HepG2 (cell line): ENCODE data around the gene ACOT2. TPM values are rescaled to one million over a fixed set of nuclear protein-coding genes. Genes with fewer than 3 reads are reported as not detected.
A peak's percentile ranks its signal among the peaks of the same experiment; 100 is the strongest.

Experiments used
- AGO2 ChIP-seq: fragments of 200-400 bp; formaldehyde crosslinking; optimal IDR thresholded peaks from 2 replicates; pipeline ENCODE3; 2017; ENCODE audit warnings: mild to moderate bottlenecking, low read depth, low read length, moderate library complexity
- AKAP8 ChIP-seq: sonication (generic); formaldehyde crosslinking; IDR thresholded peaks from 2 replicates; pipeline ENCODE4 v1.5.1; 2020; ENCODE audit warnings: mild to moderate bottlenecking, missing genetic modification reagents
- ARNT2 ChIP-seq: sonication (generic); formaldehyde crosslinking; IDR thresholded peaks from 2 replicates; pipeline ENCODE4 v1.8.0; 2022; ENCODE audit warnings: mild to moderate bottlenecking, low read depth, missing genetic modification reagents, moderate library complexity
- CEBPB ChIP-seq: IDR thresholded peaks from 2 replicates; pipeline ENCODE4 v1.6.1; 2011; ENCODE audit warnings: low read depth, low read length, improper control_type of control experiment, borderline replicate concordance
- DMAP1 ChIP-seq: IDR thresholded peaks from 2 replicates; pipeline ENCODE4 v1.6.1; 2016
- ESRRA ChIP-seq: sonication (generic); formaldehyde crosslinking; IDR thresholded peaks from 2 replicates; pipeline ENCODE4 v1.5.1; 2020; ENCODE audit warnings: mild to moderate bottlenecking, low read depth, missing genetic modification reagents
- GFI1 ChIP-seq: sonication (generic); formaldehyde crosslinking; IDR thresholded peaks from 2 replicates; pipeline ENCODE4 v1.5.0; 2020; ENCODE audit warnings: missing genetic modification reagents, mild to moderate bottlenecking, borderline replicate concordance
- MBD4 ChIP-seq: IDR thresholded peaks from 2 replicates; pipeline ENCODE4 v1.6.1; 2012; ENCODE audit warnings: low read length, inconsistent platforms, borderline replicate concordance
- MIER2 ChIP-seq: IDR thresholded peaks from 2 replicates; pipeline ENCODE4 v1.6.1; 2016; ENCODE audit warnings: missing biosample characterization, missing genetic modification reagents
- MTF1 ChIP-seq: sonication (generic); formaldehyde crosslinking; IDR thresholded peaks from 2 replicates; pipeline ENCODE4 v1.5.0; 2020; ENCODE audit warnings: missing genetic modification reagents
- NFATC3 ChIP-seq: sonication (generic); formaldehyde crosslinking; IDR thresholded peaks from 2 replicates; pipeline ENCODE4 v1.5.1; 2020; ENCODE audit warnings: mild to moderate bottlenecking, missing genetic modification reagents
- POLR2G ChIP-seq: fragments of 200-400 bp; formaldehyde crosslinking; IDR thresholded peaks from 2 replicates; pipeline ENCODE4 v1.6.1; 2018; ENCODE audit warnings: mild to moderate bottlenecking, low read depth, low read length, moderate library complexity
- SP2 ChIP-seq: sonication (generic); formaldehyde crosslinking; IDR thresholded peaks from 2 replicates; pipeline ENCODE4 v1.5.1; 2020; ENCODE audit warnings: mild to moderate bottlenecking, missing genetic modification reagents
- YY1 ChIP-seq: IDR thresholded peaks from 2 replicates; pipeline ENCODE4 v1.6.1; 2011; ENCODE audit warnings: low read length, low read depth, moderate library complexity, mild to moderate bottlenecking; ENCODE audit not compliant: insufficient read depth, insufficient replicate concordance
- ZFP90 ChIP-seq: sonication (generic); formaldehyde crosslinking; IDR thresholded peaks from 2 replicates; pipeline ENCODE4 v1.8.0; 2022; ENCODE audit warnings: missing genetic modification reagents, mild to moderate bottlenecking, inconsistent platforms, borderline replicate concordance
- ZNF101 ChIP-seq: sonication (generic); formaldehyde crosslinking; IDR thresholded peaks from 2 replicates; pipeline ENCODE4 v1.4.0; 2020; ENCODE audit warnings: mild to moderate bottlenecking, low read depth, missing genetic modification reagents, borderline replicate concordance
- ZNF468 ChIP-seq: sonication (generic); formaldehyde crosslinking; IDR thresholded peaks from 2 replicates; pipeline ENCODE4 v1.8.0; 2022; ENCODE audit warnings: mild to moderate bottlenecking, moderate library complexity, missing genetic modification reagents
- ZNF709 ChIP-seq: sonication (generic); formaldehyde crosslinking; IDR thresholded peaks from 2 replicates; pipeline ENCODE4 v1.5.0; 2020; ENCODE audit warnings: mild to moderate bottlenecking, missing genetic modification reagents
- ZNF766 ChIP-seq: sonication (generic); formaldehyde crosslinking; IDR thresholded peaks from 2 replicates; pipeline ENCODE4 v1.5.0; 2020; ENCODE audit warnings: missing genetic modification reagents, borderline replicate concordance
- ZNF777 ChIP-seq: sonication (generic); formaldehyde crosslinking; IDR thresholded peaks from 2 replicates; pipeline ENCODE4 v1.4.0; 2020; ENCODE audit warnings: missing genetic modification reagents
- polyA plus RNA-seq, 8 experiments: library from polyadenylated mRNA; depleted of rRNA in 3 of 8; stranded (reverse) in 7 of 8; unstranded in 1 of 8; fragments of >200 nt; fragmentation: Illumina TruSeq in 4 of 8; extraction: Trizol in 4 of 8; gene quantifications; 2 replicates each; pipeline versions ENCODE4 v1.2.1 to v1.2.3, GENCODE V29; 2011 to 2016; ENCODE audit warnings: low read depth in 4 of 8, missing spikeins in 1 of 8, mixed read lengths in 1 of 8; ENCODE audit not compliant: insufficient read depth in 1 of 8
- total RNA-seq, 5 experiments: library from RNA; depleted of rRNA; stranded (reverse); fragments of >200 nt; fragmentation: Illumina TruSeq; extraction: Trizol; gene quantifications; 2 replicates each; pipeline ENCODE4 v1.2.3, GENCODE V29; 2016; ENCODE audit warnings: low read depth in 1 of 5
- TF ChIP-seq, protein P1 (sequence below): sonication (generic); formaldehyde crosslinking; IDR thresholded peaks from 2 replicates; pipeline ENCODE4 v1.5.0; 2020; ENCODE audit warnings: mild to moderate bottlenecking, missing genetic modification reagents
- TF ChIP-seq, protein P2 (sequence below): sonication (generic); formaldehyde crosslinking; IDR thresholded peaks from 2 replicates; pipeline ENCODE4 v1.8.1; 2022; ENCODE audit warnings: low read depth, mild to moderate bottlenecking, missing genetic modification reagents
- TF ChIP-seq, protein P3 (sequence below): sonication (generic); formaldehyde crosslinking; IDR thresholded peaks from 2 replicates; pipeline ENCODE4 v1.5.1; 2020; ENCODE audit warnings: mild to moderate bottlenecking, missing genetic modification reagents

ACOT2 gene
- total and polyA plus RNA-seq, 2 of the 13 experiments (the other 11 are each of a cell fraction or from before 2014, with no cell fraction given): 60.0 to 110 TPM

DNA sequence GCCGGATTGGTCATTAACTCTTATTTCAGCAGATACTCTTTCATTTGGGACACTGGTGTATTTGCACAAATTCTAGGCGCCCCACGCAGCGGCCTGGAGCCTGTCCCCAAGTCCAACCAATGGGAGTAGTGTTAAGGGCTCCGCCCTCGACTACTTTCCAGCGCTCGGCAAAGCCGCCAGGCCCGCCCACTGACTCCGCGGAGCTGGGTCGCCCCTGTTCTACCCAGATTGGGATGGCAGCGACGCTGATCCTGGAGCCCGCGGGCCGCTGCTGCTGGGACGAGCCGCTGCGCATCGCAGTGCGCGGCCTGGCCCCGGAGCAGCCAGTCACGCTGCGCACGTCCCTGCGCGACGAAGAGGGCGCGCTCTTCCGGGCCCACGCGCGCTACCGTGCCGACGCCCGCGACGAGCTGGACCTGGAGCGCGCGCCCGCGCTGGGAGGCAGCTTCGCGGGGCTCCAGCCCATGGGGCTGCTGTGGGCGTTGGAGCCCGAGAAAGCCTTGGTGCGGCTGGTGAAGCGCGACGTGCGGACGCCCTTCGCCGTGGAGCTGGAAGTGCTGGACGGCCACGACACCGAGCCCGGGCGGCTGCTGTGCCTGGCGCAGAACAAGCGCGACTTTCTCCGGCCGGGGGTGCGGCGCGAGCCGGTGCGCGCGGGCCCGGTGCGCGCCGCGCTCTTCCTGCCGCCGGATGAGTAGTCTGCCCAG is 43.5 kb downstream of the ACOT2 start, which contains the start of gene ACOT6 (continued):
- TF ChIP-seq POLR2G: peak; percentile 81
- peak; percentile 93 for TF ChIP-seq ZNF777 (CRISPR knock-in tag)
- TF ChIP-seq AGO2: peak; percentile 37
- peak; percentile 49; the same call in 1 of the 2 replicates for TF ChIP-seq ZFP90
- TF ChIP-seq ARNT2 (CRISPR knock-in tag): peak; percentile 60; the same call in 1 of the 2 replicates
- TF ChIP-seq GFI1 (CRISPR knock-in tag): peak; percentile 64; the same call in 1 of the 2 replicates
- TF ChIP-seq CEBPB: no peak
- TF ChIP-seq ZNF766: no peak
- no peak for TF ChIP-seq ZNF101 (CRISPR knock-in tag)
- TF ChIP-seq AKAP8: no peak
- 0 out of 2 replicates have a peak, but pooled peaks have one; percentile 38 for TF ChIP-seq MTF1 (CRISPR knock-in tag)
- TF ChIP-seq SP2 (CRISPR knock-in tag): no peak
- no peak for TF ChIP-seq ZNF468 (CRISPR knock-in tag)
- TF ChIP-seq YY1: peak; percentile 33
- TF ChIP-seq DMAP1 (CRISPR knock-in tag): no peak
- TF ChIP-seq MIER2 (CRISPR knock-in tag): no peak
- TF ChIP-seq, protein P1, sequence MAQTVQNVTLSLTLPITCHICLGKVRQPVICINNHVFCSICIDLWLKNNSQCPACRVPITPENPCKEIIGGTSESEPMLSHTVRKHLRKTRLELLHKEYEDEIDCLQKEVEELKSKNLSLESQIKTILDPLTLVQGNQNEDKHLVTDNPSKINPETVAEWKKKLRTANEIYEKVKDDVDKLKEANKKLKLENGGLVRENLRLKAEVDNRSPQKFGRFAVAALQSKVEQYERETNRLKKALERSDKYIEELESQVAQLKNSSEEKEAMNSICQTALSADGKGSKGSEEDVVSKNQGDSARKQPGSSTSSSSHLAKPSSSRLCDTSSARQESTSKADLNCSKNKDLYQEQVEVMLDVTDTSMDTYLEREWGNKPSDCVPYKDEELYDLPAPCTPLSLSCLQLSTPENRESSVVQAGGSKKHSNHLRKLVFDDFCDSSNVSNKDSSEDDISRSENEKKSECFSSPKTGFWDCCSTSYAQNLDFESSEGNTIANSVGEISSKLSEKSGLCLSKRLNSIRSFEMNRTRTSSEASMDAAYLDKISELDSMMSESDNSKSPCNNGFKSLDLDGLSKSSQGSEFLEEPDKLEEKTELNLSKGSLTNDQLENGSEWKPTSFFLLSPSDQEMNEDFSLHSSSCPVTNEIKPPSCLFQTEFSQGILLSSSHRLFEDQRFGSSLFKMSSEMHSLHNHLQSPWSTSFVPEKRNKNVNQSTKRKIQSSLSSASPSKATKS (CRISPR knock-in tag): no peak
- no peak for TF ChIP-seq MBD4
- TF ChIP-seq, protein P2, sequence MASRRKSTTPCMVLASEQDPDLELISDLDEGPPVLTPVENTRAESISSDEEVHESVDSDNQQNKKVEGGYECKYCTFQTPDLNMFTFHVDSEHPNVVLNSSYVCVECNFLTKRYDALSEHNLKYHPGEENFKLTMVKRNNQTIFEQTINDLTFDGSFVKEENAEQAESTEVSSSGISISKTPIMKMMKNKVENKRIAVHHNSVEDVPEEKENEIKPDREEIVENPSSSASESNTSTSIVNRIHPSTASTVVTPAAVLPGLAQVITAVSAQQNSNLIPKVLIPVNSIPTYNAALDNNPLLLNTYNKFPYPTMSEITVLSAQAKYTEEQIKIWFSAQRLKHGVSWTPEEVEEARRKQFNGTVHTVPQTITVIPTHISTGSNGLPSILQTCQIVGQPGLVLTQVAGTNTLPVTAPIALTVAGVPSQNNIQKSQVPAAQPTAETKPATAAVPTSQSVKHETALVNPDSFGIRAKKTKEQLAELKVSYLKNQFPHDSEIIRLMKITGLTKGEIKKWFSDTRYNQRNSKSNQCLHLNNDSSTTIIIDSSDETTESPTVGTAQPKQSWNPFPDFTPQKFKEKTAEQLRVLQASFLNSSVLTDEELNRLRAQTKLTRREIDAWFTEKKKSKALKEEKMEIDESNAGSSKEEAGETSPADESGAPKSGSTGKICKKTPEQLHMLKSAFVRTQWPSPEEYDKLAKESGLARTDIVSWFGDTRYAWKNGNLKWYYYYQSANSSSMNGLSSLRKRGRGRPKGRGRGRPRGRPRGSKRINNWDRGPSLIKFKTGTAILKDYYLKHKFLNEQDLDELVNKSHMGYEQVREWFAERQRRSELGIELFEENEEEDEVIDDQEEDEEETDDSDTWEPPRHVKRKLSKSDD (CRISPR knock-in tag): 0 out of 2 replicates have a peak, but pooled peaks have one; percentile 33
- TF ChIP-seq ZNF709: peak; percentile 76; the same call in 1 of the 2 replicates
- TF ChIP-seq, protein P3, sequence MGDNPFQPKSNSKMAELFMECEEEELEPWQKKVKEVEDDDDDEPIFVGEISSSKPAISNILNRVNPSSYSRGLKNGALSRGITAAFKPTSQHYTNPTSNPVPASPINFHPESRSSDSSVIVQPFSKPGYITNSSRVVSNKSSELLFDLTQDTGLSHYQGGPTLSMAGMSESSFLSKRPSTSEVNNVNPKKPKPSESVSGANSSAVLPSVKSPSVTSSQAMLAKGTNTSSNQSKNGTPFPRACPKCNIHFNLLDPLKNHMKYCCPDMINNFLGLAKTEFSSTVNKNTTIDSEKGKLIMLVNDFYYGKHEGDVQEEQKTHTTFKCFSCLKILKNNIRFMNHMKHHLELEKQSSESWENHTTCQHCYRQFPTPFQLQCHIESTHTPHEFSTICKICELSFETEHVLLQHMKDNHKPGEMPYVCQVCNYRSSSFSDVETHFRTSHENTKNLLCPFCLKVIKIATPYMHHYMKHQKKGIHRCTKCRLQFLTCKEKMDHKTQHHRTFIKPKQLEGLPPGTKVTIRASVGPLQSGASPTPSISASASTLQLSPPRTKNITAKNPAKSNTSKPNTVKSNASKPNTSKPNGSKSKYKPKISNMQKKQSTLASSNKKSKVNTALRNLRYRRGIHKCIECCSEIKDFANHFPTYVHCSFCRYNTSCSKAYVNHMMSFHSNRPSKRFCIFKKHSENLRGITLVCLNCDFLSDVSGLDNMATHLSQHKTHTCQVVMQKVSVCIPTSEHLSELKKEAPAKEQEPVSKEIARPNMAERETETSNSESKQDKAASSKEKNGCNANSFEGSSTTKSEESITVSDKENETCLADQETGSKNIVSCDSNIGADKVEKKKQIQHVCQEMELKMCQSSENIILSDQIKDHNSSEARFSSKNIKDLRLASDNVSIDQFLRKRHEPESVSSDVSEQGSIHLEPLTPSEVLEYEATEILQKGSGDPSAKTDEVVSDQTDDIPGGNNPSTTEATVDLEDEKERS (CRISPR knock-in tag): no peak
- no peak for TF ChIP-seq NFATC3 (CRISPR knock-in tag)
- no peak for TF ChIP-seq ESRRA (CRISPR knock-in tag)
